NCI-H510A (cell line): ENCODE measurements around the gene COX11.
A peak's percentile ranks its signal among the peaks of the same experiment; 100 is the strongest.

Experiments used
- DNase-seq: peaks from one replicate; lab custom pipeline; 2025; lab: John Stamatoyannopoulos, UW

COX11 gene

GRCh38 chr17:54967621-54968261, 713 bp downstream of the COX11 start:
- DNase-seq, result peak; percentile 2

- no peak for DNase-seq
These were observed 11.7 kb downstream of the COX11 start for GRCh38 chr17:54956791-54957190.

- DNase-seq, result no peak
These were observed 17.2 kb downstream of the COX11 start for GRCh38 chr17:54951286-54951685.

GRCh38 chr17:54950116-54950515, 18.3 kb downstream of the COX11 start:
- no peak for DNase-seq

GRCh38 chr17:54948380-54948779, 20.1 kb downstream of the COX11 start:
- DNase-seq, result no peak

- DNase-seq, result no peak
These were observed 21.1 kb downstream of the COX11 start for GRCh38 chr17:54947396-54947795.

GRCh38 chr17:54945671-54946070, 22.8 kb downstream of the COX11 start:
- DNase-seq, result no peak

- no peak for DNase-seq
These were observed 23.2 kb downstream of the COX11 start for GRCh38 chr17:54945231-54945630.

- DNase-seq, result no peak
These were observed 23.7 kb downstream of the COX11 start for GRCh38 chr17:54944796-54945195.

GRCh38 chr17:54941285-54941684, 27.2 kb downstream of the COX11 start:
- no peak for DNase-seq

- no peak for DNase-seq
These were observed 31.0 kb downstream of the COX11 start for GRCh38 chr17:54937426-54937825.

GRCh38 chr17:54937018-54937417, 31.4 kb downstream of the COX11 start:
- DNase-seq, result no peak

- DNase-seq, result no peak
These were observed 33.0 kb downstream of the COX11 start for GRCh38 chr17:54935471-54935870.

GRCh38 chr17:54933921-54934320, 34.5 kb downstream of the COX11 start:
- DNase-seq, result no peak

- no peak for DNase-seq
These were observed 35.7 kb downstream of the COX11 start for GRCh38 chr17:54932711-54933110.

- no peak for DNase-seq
These were observed 40.9 kb downstream of the COX11 start for GRCh38 chr17:54927525-54927924.

GRCh38 chr17:54924405-54924804, 44.0 kb downstream of the COX11 start:
- DNase-seq, result no peak

- DNase-seq, result no peak
These were observed 47.6 kb downstream of the COX11 start for GRCh38 chr17:54920819-54921218.

GRCh38 chr17:54919425-54919824, 49.0 kb downstream of the COX11 start:
- DNase-seq, result no peak

GRCh38 chr17:54916721-54917120, 51.7 kb downstream of the COX11 start:
- no peak for DNase-seq
